ENCODE results near the gene RALGAPA1. TPM values are rescaled to one million over a fixed set of nuclear protein-coding genes. Genes with fewer than 3 reads are reported as not detected.
A peak's percentile ranks its signal among the peaks of the same experiment; 100 is the strongest.

Gene RALGAPA1
- polyA plus RNA-seq, 1 of the 3 experiments (the other 2 are of a cell fraction) = 3.6 TPM

DNA sequence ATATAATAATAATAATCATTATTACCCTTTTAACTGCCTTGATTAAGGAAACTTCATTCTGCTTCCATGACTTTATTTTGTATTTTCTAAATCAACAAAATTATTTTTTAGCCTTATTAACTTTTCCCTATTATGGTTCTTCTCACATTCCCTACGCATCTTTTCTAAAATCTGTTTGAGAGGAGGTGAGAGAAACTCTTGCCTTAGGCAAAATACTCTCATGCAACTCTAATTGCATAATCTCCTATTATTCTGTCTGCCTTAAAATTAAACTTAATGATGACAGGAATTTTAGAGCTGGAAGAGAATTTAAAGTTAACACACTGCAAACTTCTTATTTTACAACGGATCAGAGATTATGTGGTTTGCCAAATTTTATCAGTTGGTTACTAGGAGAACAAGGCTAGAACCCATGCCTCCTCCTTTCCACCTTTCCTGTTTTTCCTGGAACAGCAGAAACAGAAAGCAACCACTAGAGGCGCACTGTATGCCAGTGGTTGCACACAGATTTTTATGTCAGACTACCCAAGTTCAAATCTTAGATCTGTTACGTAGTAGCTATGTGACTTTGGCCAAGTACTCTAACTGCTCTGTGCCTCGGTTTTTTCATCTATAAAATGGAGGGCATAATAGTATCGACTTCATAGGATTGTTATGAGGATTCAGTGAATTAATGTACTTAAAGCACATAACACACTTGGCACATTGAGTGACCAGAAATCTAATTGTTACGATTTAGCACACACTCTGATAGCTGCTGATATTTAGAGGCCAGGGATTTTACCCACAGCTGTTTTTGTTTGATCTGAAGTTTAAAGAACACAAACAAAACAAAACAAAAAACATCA is 12.7 kb upstream of the RALGAPA1 start (continued):
- TF ChIP-seq, protein P1, sequence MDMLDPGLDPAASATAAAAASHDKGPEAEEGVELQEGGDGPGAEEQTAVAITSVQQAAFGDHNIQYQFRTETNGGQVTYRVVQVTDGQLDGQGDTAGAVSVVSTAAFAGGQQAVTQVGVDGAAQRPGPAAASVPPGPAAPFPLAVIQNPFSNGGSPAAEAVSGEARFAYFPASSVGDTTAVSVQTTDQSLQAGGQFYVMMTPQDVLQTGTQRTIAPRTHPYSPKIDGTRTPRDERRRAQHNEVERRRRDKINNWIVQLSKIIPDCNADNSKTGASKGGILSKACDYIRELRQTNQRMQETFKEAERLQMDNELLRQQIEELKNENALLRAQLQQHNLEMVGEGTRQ (IDR thresholded peaks at IDR 0.05; ENCODE audit: borderline replicate concordance, low read depth, low read length) = no peak
- no peak for TF ChIP-seq RXRA (IDR thresholded peaks at IDR 0.05; ENCODE audit: borderline replicate concordance, low read depth)
- TF ChIP-seq RAD21 (IDR thresholded peaks at IDR 0.05; ENCODE audit: low read length) = peak; percentile 30; the same call in 1 of the 2 replicates
- no peak for TF ChIP-seq CHD2 (IDR thresholded peaks at IDR 0.05; ENCODE audit: low read length, partially characterized antibody)
- no peak for TF ChIP-seq GABPA (IDR thresholded peaks at IDR 0.05; ENCODE audit: low read depth)
- no peak for TF ChIP-seq TCF12 (IDR thresholded peaks at IDR 0.05)
- no peak for TF ChIP-seq ELF1 (IDR thresholded peaks at IDR 0.05)
- no peak for TF ChIP-seq TEAD4 (IDR thresholded peaks at IDR 0.05; ENCODE audit: borderline replicate concordance, insufficient read depth)
- no peak for TF ChIP-seq MEF2A (IDR thresholded peaks at IDR 0.05; ENCODE audit: borderline replicate concordance, low read depth)
- no peak for TF ChIP-seq SIN3A (IDR thresholded peaks at IDR 0.05; ENCODE audit: borderline replicate concordance, low read depth, low read length)
- TF ChIP-seq, protein P2, sequence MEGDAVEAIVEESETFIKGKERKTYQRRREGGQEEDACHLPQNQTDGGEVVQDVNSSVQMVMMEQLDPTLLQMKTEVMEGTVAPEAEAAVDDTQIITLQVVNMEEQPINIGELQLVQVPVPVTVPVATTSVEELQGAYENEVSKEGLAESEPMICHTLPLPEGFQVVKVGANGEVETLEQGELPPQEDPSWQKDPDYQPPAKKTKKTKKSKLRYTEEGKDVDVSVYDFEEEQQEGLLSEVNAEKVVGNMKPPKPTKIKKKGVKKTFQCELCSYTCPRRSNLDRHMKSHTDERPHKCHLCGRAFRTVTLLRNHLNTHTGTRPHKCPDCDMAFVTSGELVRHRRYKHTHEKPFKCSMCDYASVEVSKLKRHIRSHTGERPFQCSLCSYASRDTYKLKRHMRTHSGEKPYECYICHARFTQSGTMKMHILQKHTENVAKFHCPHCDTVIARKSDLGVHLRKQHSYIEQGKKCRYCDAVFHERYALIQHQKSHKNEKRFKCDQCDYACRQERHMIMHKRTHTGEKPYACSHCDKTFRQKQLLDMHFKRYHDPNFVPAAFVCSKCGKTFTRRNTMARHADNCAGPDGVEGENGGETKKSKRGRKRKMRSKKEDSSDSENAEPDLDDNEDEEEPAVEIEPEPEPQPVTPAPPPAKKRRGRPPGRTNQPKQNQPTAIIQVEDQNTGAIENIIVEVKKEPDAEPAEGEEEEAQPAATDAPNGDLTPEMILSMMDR (IDR thresholded peaks at IDR 0.05) = peak; percentile 80
- no peak for TF ChIP-seq POLR2AphosphoS5 (IDR thresholded peaks at IDR 0.05; ENCODE audit: low read depth, low read length)
- peak; percentile 37; the same call in 1 of the 2 replicates for TF ChIP-seq MXI1 (IDR thresholded peaks at IDR 0.05; ENCODE audit: low read depth, low read length)
- no peak for TF ChIP-seq RCOR1 (IDR thresholded peaks at IDR 0.05; ENCODE audit: low read length)
- no peak for TF ChIP-seq NRF1 (IDR thresholded peaks at IDR 0.05; ENCODE audit: low read depth, low read length)
- TF ChIP-seq, protein P3, sequence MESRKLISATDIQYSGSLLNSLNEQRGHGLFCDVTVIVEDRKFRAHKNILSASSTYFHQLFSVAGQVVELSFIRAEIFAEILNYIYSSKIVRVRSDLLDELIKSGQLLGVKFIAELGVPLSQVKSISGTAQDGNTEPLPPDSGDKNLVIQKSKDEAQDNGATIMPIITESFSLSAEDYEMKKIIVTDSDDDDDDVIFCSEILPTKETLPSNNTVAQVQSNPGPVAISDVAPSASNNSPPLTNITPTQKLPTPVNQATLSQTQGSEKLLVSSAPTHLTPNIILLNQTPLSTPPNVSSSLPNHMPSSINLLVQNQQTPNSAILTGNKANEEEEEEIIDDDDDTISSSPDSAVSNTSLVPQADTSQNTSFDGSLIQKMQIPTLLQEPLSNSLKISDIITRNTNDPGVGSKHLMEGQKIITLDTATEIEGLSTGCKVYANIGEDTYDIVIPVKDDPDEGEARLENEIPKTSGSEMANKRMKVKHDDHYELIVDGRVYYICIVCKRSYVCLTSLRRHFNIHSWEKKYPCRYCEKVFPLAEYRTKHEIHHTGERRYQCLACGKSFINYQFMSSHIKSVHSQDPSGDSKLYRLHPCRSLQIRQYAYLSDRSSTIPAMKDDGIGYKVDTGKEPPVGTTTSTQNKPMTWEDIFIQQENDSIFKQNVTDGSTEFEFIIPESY (IDR thresholded peaks at IDR 0.05; ENCODE audit: borderline replicate concordance, low read depth) = no peak
